Measurements from ENCODE around the gene IFT20. TPM values are rescaled to one million over a fixed set of nuclear protein-coding genes. Genes with fewer than 3 reads are reported as not detected.

IFT20 gene
- total and polyA plus RNA-seq, 8 donors, result 24.9 to 95.6 (median 50.2) TPM

- Histone ChIP-seq H3K27me3 (peaks cover 0 to 15% (median 5%) of the 10 kb centered on the region in 3 donors), H3K9me3 (no peaks in the 10 kb centered on the region), H3K4me3 (no peak overlapping the region), H3K36me3 (peaks cover 8 to 29% (median 26%) of the 10 kb centered on the region in 4 donors), H3K4me1 (peaks cover 26 to 32% (median 32%) of the 10 kb centered on the region in 4 donors), H3K27ac (no peak overlapping the region)
- TF ChIP-seq POLR2AphosphoS5 (IDR thresholded peaks at IDR 0.05), result no peak
- TF ChIP-seq CTCF (IDR thresholded peaks at IDR 0.05), result no peak
- no peak for TF ChIP-seq EP300 (IDR thresholded peaks at IDR 0.05)
- TF ChIP-seq POLR2A (IDR thresholded peaks at IDR 0.05), result no peak
- DNase-seq, result no peak
- intact Hi-C loops (cut with DNase I; ENCODE audit: low total_unique reads), result no loop called here
- 79 to 89% (median 86%) methylated on average over 13 to 21 of the region's 21 CpGs for WGBS, 5 donors
Measured at GRCh38 chr17:28367641-28368305, 32.5 kb upstream of the IFT20 start.

- H3K9me3 ChIP-seq, result no peaks in the 10 kb centered on the region
- DNase-seq, result no peak
- H3K4me3 ChIP-seq, result no peak overlapping the region
- peaks cover 15 to 21% (median 20%) of the 10 kb centered on the region in 4 donors for H3K4me1 ChIP-seq
- TF ChIP-seq EP300 (IDR thresholded peaks at IDR 0.05) (no peak), POLR2A (IDR thresholded peaks at IDR 0.05) (no peak), POLR2AphosphoS5 (IDR thresholded peaks at IDR 0.05) (no peak), CTCF (IDR thresholded peaks at IDR 0.05) (no peak)
- H3K27me3 ChIP-seq, result peaks cover 0 to 3% (median 1%) of the 10 kb centered on the region in 3 donors
- 57 to 90% (median 76%) methylated on average over 1 of the region's 1 CpG for WGBS, 5 donors
- intact Hi-C loops (cut with DNase I; ENCODE audit: low total_unique reads), result no loop called here
- H3K36me3 ChIP-seq, result peaks cover 11 to 41% (median 37%) of the 10 kb centered on the region in 4 donors
- H3K27ac ChIP-seq, result no peak overlapping the region
Measured at GRCh38 chr17:28366605-28367004, 31.3 kb upstream of the IFT20 start.

DNA sequence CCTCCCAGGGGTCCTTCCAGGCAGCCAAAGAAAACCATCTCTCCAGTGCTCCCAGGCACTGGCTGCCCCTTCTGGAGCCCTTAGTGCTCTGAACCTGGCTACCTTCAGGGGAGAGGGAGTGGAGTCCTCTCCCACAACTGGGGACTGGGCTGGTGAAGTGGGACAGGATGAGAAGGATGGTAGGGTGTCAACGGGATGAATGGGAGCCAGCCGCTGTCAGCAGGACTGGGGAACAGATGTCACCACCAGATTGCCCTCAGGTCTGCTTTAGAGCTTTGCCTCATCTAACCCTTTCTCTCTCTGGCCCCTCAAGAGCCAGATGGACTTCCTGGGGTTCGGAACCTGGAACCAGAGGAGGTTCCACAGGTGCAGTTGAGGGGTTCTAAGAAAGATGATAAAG lies 30.2 kb upstream of the IFT20 start:
- H3K36me3 ChIP-seq, result peaks cover 21 to 52% (median 49%) of the 10 kb centered on the region in 4 donors
- intact Hi-C loops (cut with DNase I; ENCODE audit: low total_unique reads), result no loop called here
- DNase-seq, result no peak

More for the DNA sequence above, 30.2 kb upstream of the IFT20 start:
- TF ChIP-seq POLR2A (IDR thresholded peaks at IDR 0.05) (no peak), CTCF (IDR thresholded peaks at IDR 0.05) (no peak), POLR2AphosphoS5 (IDR thresholded peaks at IDR 0.05) (no peak), EP300 (IDR thresholded peaks at IDR 0.05) (no peak)
- peaks cover 7 to 10% (median 9%) of the 10 kb centered on the region in 4 donors for H3K4me1 ChIP-seq
- 82 to 97% (median 92%) methylated on average over 3 of the region's 3 CpGs for WGBS, 5 donors
- no peak overlapping the region for H3K27ac ChIP-seq
- no peaks in the 10 kb centered on the region for H3K9me3 ChIP-seq
- no peak overlapping the region for H3K4me3 ChIP-seq
- H3K27me3 ChIP-seq, result no peaks in the 10 kb centered on the region

Data from stomach (tissue), 9 donors.